GM13976 (cell line): Measurements from ENCODE around the gene HSD17B3.

ENCODE experiments used
- DNase-seq: peaks from one replicate; pipeline ENCODE4 v3.0.0; 2012; ENCODE audit warnings: low spot score
- CTCF ChIP-seq: IDR thresholded peaks from 2 replicates; pipeline ENCODE4 v1.5.1; 2012; ENCODE audit warnings: borderline replicate concordance, mild to moderate bottlenecking; ENCODE audit not compliant: insufficient read depth; ENCODE audit errors: extremely low read depth, missing control alignments, control extremely low read depth
- in situ Hi-C: fragments of 300-500 bp; cut with MboI; formaldehyde crosslinking; loops from one replicate; pipeline ENCODE4 v1.12.0; 2022; ENCODE audit warnings: low sequenced_read_pairs, mixed read lengths, inconsistent platforms; ENCODE audit not compliant: unreplicated experiment

Gene HSD17B3

GRCh38 chr9:96302021-96302420 lies at the start of gene HSD17B3:
Gene HSD17B3 (minus strand): TSS chr9:96302176. CDS start chr9:96302104, 72 bp downstream.
- DNase-seq: no peak
- in situ Hi-C loops: no loop called here
- TF ChIP-seq CTCF: no peak

- no peak for TF ChIP-seq CTCF
- in situ Hi-C loops: no loop called here
- no peak for DNase-seq
These were observed 48.9 kb upstream of the HSD17B3 start for GRCh38 chr9:96350866-96351265.

GRCh38 chr9:96348261-96348660 lies 46.3 kb upstream of the HSD17B3 start:
- no peak for TF ChIP-seq CTCF
- no peak for DNase-seq
- in situ Hi-C loops: no loop called here

GRCh38 chr9:96345551-96345950 lies 43.6 kb upstream of the HSD17B3 start:
- TF ChIP-seq CTCF: no peak
- in situ Hi-C loops: no loop called here
- no peak for DNase-seq

GRCh38 chr9:96344458-96345180 lies 42.6 kb upstream of the HSD17B3 start:
- DNase-seq: no peak
- TF ChIP-seq CTCF: no peak
- in situ Hi-C loops: no loop called here

GRCh38 chr9:96343515-96344360 lies 41.8 kb upstream of the HSD17B3 start:
- no peak for TF ChIP-seq CTCF
- no peak for DNase-seq
- in situ Hi-C loops: no loop called here
